ENCODE data around the gene ITPKB. TPM values are rescaled to one million over a fixed set of nuclear protein-coding genes. Genes with fewer than 3 reads are reported as not detected.
"Not testable (repeated sequence)": the region's sequence is repeated elsewhere in the genome, so short reads cannot be mapped to it uniquely, and the experiment has no call there.

ITPKB gene
- total RNA-seq, 1 experiment from 2014 or later = 56.9 TPM

GRCh38 chr1:226736001-226736907, 2.8 kb downstream of the ITPKB start:
- in situ Hi-C loops (cut with HindIII; ENCODE audit: low pct_unique_long_range_greater_than_20kb, low sequenced_read_pairs) = no loop called here
- DNase-seq (ENCODE audit: low read depth, low spot score) = peak; percentile 50

- in situ Hi-C loops (cut with HindIII; ENCODE audit: low pct_unique_long_range_greater_than_20kb, low sequenced_read_pairs) = no loop called here
- DNase-seq (ENCODE audit: low read depth, low spot score) = no peak
Observed at GRCh38 chr1:226735576-226735975, 3.5 kb downstream of the ITPKB start.

GRCh38 chr1:226734611-226735153, 4.4 kb downstream of the ITPKB start:
- in situ Hi-C loops (cut with HindIII; ENCODE audit: low pct_unique_long_range_greater_than_20kb, low sequenced_read_pairs) = no loop called here
- no peak for DNase-seq (ENCODE audit: low read depth, low spot score)

- DNase-seq (ENCODE audit: low read depth, low spot score) = no peak
- in situ Hi-C loops (cut with HindIII; ENCODE audit: low pct_unique_long_range_greater_than_20kb, low sequenced_read_pairs) = no loop called here
Observed at GRCh38 chr1:226733876-226734275, 5.2 kb downstream of the ITPKB start.

GRCh38 chr1:226733304-226733703, 5.8 kb downstream of the ITPKB start:
- DNase-seq (ENCODE audit: low read depth, low spot score) = no peak
- in situ Hi-C loops (cut with HindIII; ENCODE audit: low pct_unique_long_range_greater_than_20kb, low sequenced_read_pairs) = no loop called here

- DNase-seq (ENCODE audit: low read depth, low spot score) = no peak
- in situ Hi-C loops (cut with HindIII; ENCODE audit: low pct_unique_long_range_greater_than_20kb, low sequenced_read_pairs) = no loop called here
Observed at GRCh38 chr1:226732856-226733291, 6.2 kb downstream of the ITPKB start.

GRCh38 chr1:226731257-226731893, 7.7 kb downstream of the ITPKB start:
- in situ Hi-C loops (cut with HindIII; ENCODE audit: low pct_unique_long_range_greater_than_20kb, low sequenced_read_pairs) = no loop called here
- no peak for DNase-seq (ENCODE audit: low read depth, low spot score)

- in situ Hi-C loops (cut with HindIII; ENCODE audit: low pct_unique_long_range_greater_than_20kb, low sequenced_read_pairs) = no loop called here
- no peak for DNase-seq (ENCODE audit: low read depth, low spot score)
Observed at GRCh38 chr1:226730836-226731235, 8.2 kb downstream of the ITPKB start.

- in situ Hi-C loops (cut with HindIII; ENCODE audit: low pct_unique_long_range_greater_than_20kb, low sequenced_read_pairs) = no loop called here
- DNase-seq (ENCODE audit: low read depth, low spot score) = no peak
Observed at GRCh38 chr1:226730071-226730470, 9.0 kb downstream of the ITPKB start.

GRCh38 chr1:226728448-226728847, 10.6 kb downstream of the ITPKB start:
- DNase-seq (ENCODE audit: low read depth, low spot score) = no peak
- in situ Hi-C loops (cut with HindIII; ENCODE audit: low pct_unique_long_range_greater_than_20kb, low sequenced_read_pairs) = no loop called here

GRCh38 chr1:226725897-226726267, 13.2 kb downstream of the ITPKB start:
- in situ Hi-C loops (cut with HindIII; ENCODE audit: low pct_unique_long_range_greater_than_20kb, low sequenced_read_pairs) = no loop called here
- no peak for DNase-seq (ENCODE audit: low read depth, low spot score)

GRCh38 chr1:226723657-226724532, 15.2 kb downstream of the ITPKB start:
- in situ Hi-C loops (cut with HindIII; ENCODE audit: low pct_unique_long_range_greater_than_20kb, low sequenced_read_pairs) = no loop called here

GRCh38 chr1:226722901-226723656, 16.0 kb downstream of the ITPKB start:
- no peak for DNase-seq (ENCODE audit: low read depth, low spot score)
- in situ Hi-C loops (cut with HindIII; ENCODE audit: low pct_unique_long_range_greater_than_20kb, low sequenced_read_pairs) = no loop called here

More at GRCh38 chr1:226723657-226724532, 15.2 kb downstream of the ITPKB start:
- peak; percentile 71 for DNase-seq (ENCODE audit: low read depth, low spot score)

- no peak for DNase-seq (ENCODE audit: low read depth, low spot score)
- in situ Hi-C loops (cut with HindIII; ENCODE audit: low pct_unique_long_range_greater_than_20kb, low sequenced_read_pairs) = no loop called here
Observed at GRCh38 chr1:226722240-226722900, 16.7 kb downstream of the ITPKB start.

- in situ Hi-C loops (cut with HindIII; ENCODE audit: low pct_unique_long_range_greater_than_20kb, low sequenced_read_pairs); DNase-seq (ENCODE audit: low read depth, low spot score): not testable (repeated sequence)
Observed at GRCh38 chr1:226720574-226720973, 18.5 kb downstream of the ITPKB start.

- peak; percentile 41 for DNase-seq (ENCODE audit: low read depth, low spot score)
- in situ Hi-C loops (cut with HindIII; ENCODE audit: low pct_unique_long_range_greater_than_20kb, low sequenced_read_pairs) = no loop called here
Observed at GRCh38 chr1:226719596-226720387, 19.3 kb downstream of the ITPKB start.

Measured in SK-MEL-5 (cell line).